K562 (cell line): Measurements from ENCODE around the gene WDR3.

Source experiments
- ATF1 ChIP-seq, 2 experiments: fragments of 450-650 bp in 1 of 2; IDR thresholded peaks; 2 replicates each; pipeline ENCODE4 v1.6.1; 2016; ENCODE audit warnings: missing compliant biosample characterization in 1 of 2, missing genetic modification characterization in 1 of 2
- BACH1 ChIP-seq: fragments of 200-800 bp; sonication (Bioruptor generic); IDR thresholded peaks from 2 replicates; pipeline ENCODE4 v1.6.1; 2016; ENCODE audit warnings: missing genetic modification characterization, missing compliant biosample characterization
- ZBTB7A ChIP-seq: IDR thresholded peaks from 2 replicates; pipeline ENCODE4 v1.6.1; 2011; ENCODE audit warnings: low read depth, mild to moderate bottlenecking, low read length, moderate library complexity, borderline replicate concordance; ENCODE audit not compliant: control insufficient read depth
- TF ChIP-seq, protein P1 (sequence below), 3 experiments: IDR thresholded peaks in 2 of 3; conservative IDR thresholded peaks in 1 of 3; 2 replicates each; pipeline ENCODE4 v1.5.1; 2011 to 2012; ENCODE audit warnings: low read length in 3 of 3, mild to moderate bottlenecking in 3 of 3, control low read depth in 2 of 3, improper control_type of control experiment in 1 of 3, inconsistent platforms in 1 of 3, low read depth in 1 of 3, mixed read lengths in 1 of 3, moderate library complexity in 1 of 3; ENCODE audit not compliant: insufficient read depth in 2 of 3

DNA sequence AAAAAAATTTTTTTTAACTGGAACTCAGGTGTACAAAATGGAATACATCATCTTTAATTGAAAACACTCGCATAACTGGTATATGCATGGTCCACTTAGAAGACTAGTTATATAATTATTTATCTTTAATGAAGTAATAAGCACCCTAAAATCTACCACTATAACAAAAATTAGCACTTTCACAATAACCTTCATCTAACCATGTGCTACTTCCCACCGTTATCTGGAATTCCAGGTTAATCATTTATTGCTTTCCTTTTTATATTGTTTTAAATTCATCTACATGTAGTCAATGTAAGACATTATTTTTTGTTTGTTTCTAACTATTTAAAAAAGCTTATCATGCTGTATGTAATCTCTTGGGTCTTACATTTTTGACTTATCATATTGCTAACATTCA, 39.1 kb upstream of the WDR3 start:
- TF ChIP-seq, protein P1, sequence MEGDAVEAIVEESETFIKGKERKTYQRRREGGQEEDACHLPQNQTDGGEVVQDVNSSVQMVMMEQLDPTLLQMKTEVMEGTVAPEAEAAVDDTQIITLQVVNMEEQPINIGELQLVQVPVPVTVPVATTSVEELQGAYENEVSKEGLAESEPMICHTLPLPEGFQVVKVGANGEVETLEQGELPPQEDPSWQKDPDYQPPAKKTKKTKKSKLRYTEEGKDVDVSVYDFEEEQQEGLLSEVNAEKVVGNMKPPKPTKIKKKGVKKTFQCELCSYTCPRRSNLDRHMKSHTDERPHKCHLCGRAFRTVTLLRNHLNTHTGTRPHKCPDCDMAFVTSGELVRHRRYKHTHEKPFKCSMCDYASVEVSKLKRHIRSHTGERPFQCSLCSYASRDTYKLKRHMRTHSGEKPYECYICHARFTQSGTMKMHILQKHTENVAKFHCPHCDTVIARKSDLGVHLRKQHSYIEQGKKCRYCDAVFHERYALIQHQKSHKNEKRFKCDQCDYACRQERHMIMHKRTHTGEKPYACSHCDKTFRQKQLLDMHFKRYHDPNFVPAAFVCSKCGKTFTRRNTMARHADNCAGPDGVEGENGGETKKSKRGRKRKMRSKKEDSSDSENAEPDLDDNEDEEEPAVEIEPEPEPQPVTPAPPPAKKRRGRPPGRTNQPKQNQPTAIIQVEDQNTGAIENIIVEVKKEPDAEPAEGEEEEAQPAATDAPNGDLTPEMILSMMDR (IDR thresholded peaks at IDR 0.05 in 2 of 3, conservative IDR thresholded peaks at IDR 0.05 in 1 of 3; ENCODE audit: insufficient read depth in 2 of 3, low read depth in 1 of 3, low read length in 3 of 3), result no peak
- TF ChIP-seq ZBTB7A (no peak), BACH1 (tag) (no peak), ATF1 (CRISPR knock-in tag; IDR thresholded peaks at IDR 0.05) (no peak), ATF1 (tag; IDR thresholded peaks at IDR 0.05) (no peak)
